Kidney (tissue), 14 donors: ENCODE measurements around the gene KRT7. TPM values are rescaled to one million over a fixed set of nuclear protein-coding genes. Genes with fewer than 3 reads are reported as not detected.

Source experiments
- DNase-seq, 5 donors: peaks; one replicate each; pipeline ENCODE4 v3.0.0-alpha.2; 2013 to 2020
- FAIRE-seq: peaks from 2 replicates; lab custom pipeline; 2012; peaks lifted over from hg19 to GRCh38; lab: Jason Lieb, UNC
- H3K27ac ChIP-seq, 2 donors: one replicate each; pipeline ENCODE4 v1.7.0; 2013; ENCODE audit warnings: low read depth in 2 of 2, low read length in 2 of 2, inconsistent platforms in 1 of 2
- H3K27me3 ChIP-seq: one replicate; pipeline ENCODE4 v1.7.1; 2013; ENCODE audit warnings: low read length, inconsistent platforms; ENCODE audit not compliant: control insufficient read depth, insufficient read depth
- H3K36me3 ChIP-seq, 3 donors: one replicate each; pipeline versions ENCODE4 v1.7.0 to v1.7.1; 2013; ENCODE audit warnings: low read length in 3 of 3, control low read depth in 1 of 3, inconsistent platforms in 1 of 3; ENCODE audit not compliant: insufficient read depth in 3 of 3, control insufficient read depth in 2 of 3
- H3K4me1 ChIP-seq, 3 donors: one replicate each; pipeline versions ENCODE4 v1.7.0 to v1.7.1; 2013; ENCODE audit warnings: low read length in 3 of 3, inconsistent platforms in 1 of 3, low read depth in 1 of 3; ENCODE audit not compliant: control insufficient read depth in 2 of 3, insufficient read depth in 2 of 3
- H3K4me3 ChIP-seq, 3 donors: one replicate each; pipeline versions ENCODE4 v1.7.0 to v1.8.1; 2013; ENCODE audit warnings: low read length in 3 of 3, control low read depth in 1 of 3, inconsistent platforms in 1 of 3
- H3K9ac ChIP-seq, 3 donors: one replicate each; pipeline versions ENCODE4 v1.7.0 to v1.7.1; 2013; ENCODE audit warnings: low read length in 3 of 3, control low read depth in 1 of 3, inconsistent platforms in 1 of 3
- H3K9me3 ChIP-seq, 3 donors: one replicate each; pipeline versions ENCODE4 v1.7.0 to v1.7.1; 2013; ENCODE audit warnings: low read length in 3 of 3, control low read depth in 1 of 3, inconsistent platforms in 1 of 3; ENCODE audit not compliant: control insufficient read depth in 2 of 3, insufficient read depth in 1 of 3
- intact Hi-C: fragments of 100-400 bp; cut with DNase I; formaldehyde crosslinking; loops from one replicate; pipeline ENCODE4 v1.11.1; 2022
- polyA plus RNA-seq: library from polyadenylated mRNA; stranded (reverse); fragments of 350-450 nt; fragmentation: Illumina TruSeq; extraction: RNeasy Lipid Tissue Mini Kit (QIAGEN cat#74804); gene quantifications from one replicate; pipeline ENCODE4 v1.2.3, GENCODE V29; 2014; ENCODE audit warnings: low read depth, low replicate concordance; ENCODE audit not compliant: insufficient read depth
- total RNA-seq: library from RNA; stranded (reverse); fragmentation: NEBNext Ultra II Directional; extraction: Animal tissue kit (Norgen Biotek cat#: 25700); gene quantifications from one replicate; pipeline ENCODE4 v1.2.1, GENCODE V29; 2021
- TF ChIP-seq, protein P1 (sequence below): IDR thresholded peaks from 3 replicates; pipeline ENCODE4 v1.5.1; 2012; ENCODE audit warnings: mild to moderate bottlenecking, moderate library complexity, borderline replicate concordance; ENCODE audit not compliant: insufficient read depth; ENCODE audit errors: extremely low read depth
- donor health status: control.
- donor health status: control.
- donor health status: control.
- donor health status: control.
- donor health status: control.
- donor health status: DM: yes; HTN: yes; CAD: no.
- donor health status: Normal renal cell carcinoma (clear cell type).

Gene KRT7
- total and polyA plus RNA-seq, 2 donors from 2014 or later, result 173 to 1,490 TPM

- Histone ChIP-seq H3K9ac (peak overlapping the region in 1 of 3 donors; percentile 7), H3K4me3 (no peak overlapping the region), H3K27ac (no peak overlapping the region), H3K9me3 (no peaks in the 10 kb centered on the region), H3K36me3 (no peaks in the 10 kb centered on the region), H3K4me1 (peaks cover 4 to 17% (median 6%) of the 10 kb centered on the region in 3 donors), H3K27me3 (no peaks in the 10 kb centered on the region)
- TF ChIP-seq, protein P1, sequence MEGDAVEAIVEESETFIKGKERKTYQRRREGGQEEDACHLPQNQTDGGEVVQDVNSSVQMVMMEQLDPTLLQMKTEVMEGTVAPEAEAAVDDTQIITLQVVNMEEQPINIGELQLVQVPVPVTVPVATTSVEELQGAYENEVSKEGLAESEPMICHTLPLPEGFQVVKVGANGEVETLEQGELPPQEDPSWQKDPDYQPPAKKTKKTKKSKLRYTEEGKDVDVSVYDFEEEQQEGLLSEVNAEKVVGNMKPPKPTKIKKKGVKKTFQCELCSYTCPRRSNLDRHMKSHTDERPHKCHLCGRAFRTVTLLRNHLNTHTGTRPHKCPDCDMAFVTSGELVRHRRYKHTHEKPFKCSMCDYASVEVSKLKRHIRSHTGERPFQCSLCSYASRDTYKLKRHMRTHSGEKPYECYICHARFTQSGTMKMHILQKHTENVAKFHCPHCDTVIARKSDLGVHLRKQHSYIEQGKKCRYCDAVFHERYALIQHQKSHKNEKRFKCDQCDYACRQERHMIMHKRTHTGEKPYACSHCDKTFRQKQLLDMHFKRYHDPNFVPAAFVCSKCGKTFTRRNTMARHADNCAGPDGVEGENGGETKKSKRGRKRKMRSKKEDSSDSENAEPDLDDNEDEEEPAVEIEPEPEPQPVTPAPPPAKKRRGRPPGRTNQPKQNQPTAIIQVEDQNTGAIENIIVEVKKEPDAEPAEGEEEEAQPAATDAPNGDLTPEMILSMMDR, result no peak
- DNase-seq (peak in 1 of 5 donors; percentile 48), FAIRE-seq (no peak)
- intact Hi-C loops, result no loop called here
These were observed 43.5 kb upstream of the KRT7 start for GRCh38 chr12:52189376-52190174.

DNA sequence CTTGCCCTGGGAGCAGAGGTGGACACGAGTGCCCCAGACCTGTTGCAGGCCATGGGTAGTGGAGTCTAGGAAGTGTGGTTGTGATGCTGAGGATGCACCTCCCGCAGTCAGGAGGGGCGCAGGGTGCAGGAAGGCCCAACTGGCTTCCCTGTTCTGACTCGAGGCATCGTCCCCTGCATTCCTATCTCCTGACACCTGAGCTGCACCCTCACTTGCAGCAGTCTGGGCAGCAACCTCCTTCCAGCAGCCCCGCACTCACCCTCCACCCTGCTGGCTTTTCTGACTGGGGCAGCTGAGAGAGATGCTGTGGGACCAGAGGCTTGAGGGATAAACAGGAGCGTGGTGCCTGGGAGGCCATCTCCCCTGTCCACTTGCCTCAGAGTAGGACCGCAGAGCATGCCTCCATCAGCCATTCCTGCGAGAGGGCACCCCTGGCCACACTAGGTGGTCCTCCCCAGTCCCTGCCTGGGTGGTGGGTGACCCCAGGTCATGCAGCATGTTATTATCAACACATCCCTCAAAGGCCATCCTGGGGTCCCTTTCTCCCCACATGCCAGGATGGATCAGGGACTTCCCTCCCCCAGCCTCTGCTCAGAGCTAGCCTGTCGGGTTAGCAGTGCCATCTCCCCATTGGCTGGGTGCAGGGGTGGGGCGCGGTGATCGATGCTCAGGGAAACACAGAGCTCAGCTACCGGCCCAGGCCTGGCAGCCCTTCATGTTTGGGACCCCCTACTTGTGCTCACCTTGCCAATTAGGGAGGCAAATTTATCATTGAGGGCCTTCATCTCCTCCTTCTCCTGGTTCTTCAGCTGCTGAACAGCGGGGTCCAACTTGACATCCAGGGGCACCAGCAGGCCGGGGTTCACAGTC, 41.9 kb upstream of the KRT7 start:
- intact Hi-C loops, result no loop called here
- DNase-seq (no peak), FAIRE-seq (no peak)
- TF ChIP-seq, protein P1, result no peak
- peak overlapping the region; percentile 67 to 81 for H3K27ac ChIP-seq
- peaks cover 3 to 22% (median 6%) of the 10 kb centered on the region in 3 donors for H3K4me1 ChIP-seq
- no peaks in the 10 kb centered on the region for H3K27me3 ChIP-seq
- H3K9ac ChIP-seq, result peak overlapping the region in 1 of 3 donors; percentile 40
- H3K4me3 ChIP-seq, result no peak overlapping the region
- H3K36me3 ChIP-seq, result no peaks in the 10 kb centered on the region
- H3K9me3 ChIP-seq, result no peaks in the 10 kb centered on the region

DNA sequence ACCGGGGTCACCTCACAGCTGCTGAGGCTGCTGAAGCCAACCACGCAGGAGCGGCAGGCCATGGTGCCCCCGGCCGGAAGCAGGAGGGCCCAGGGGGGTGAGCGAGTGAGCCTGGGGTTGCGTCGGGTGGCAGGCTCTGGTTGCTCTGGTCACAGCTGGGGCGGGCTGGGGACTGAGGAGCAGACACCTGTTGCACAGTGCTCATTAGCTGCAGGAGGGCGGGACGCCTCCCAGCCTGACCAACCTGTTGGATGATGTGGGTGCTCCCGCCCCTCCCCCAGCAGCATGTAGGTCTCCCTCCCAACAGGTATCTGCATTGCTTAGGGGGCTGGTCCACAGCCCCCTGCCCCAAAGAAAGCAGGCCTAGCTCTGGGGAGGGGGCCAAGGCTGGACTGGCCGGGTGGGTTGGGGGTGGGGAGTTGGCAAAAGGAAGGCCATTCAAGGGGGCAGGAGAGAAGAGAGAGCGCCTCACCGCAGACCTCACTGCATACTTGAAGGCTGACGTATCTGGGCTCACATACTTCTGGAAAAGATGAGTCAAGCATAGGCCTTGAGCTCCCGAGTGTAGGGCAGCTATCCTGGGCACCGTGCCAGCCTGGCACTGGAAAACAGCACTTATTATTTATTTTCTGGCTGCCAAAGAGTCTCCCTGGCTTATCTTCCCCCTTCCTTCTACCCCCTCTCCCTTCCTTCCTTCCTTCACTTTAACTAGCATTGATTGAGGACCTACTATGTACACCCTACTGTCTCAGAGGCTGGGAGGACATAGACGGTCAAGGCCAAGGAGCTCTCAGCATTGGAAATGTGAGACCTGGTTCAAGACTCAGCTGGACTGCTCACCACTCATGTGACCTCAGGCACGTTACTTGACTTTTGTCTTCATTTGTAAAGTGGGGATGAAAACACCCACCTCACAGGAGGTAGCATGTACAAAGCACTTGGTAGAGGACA, 40.9 kb upstream of the KRT7 start, which contains the start of gene KRT80:
Gene KRT80, minus strand, starts transcription at position 174 of the 951 bp plus-strand sequence. Its CDS starts 112 bp downstream, at position 62.
- H3K27me3 ChIP-seq, result no peaks in the 10 kb centered on the region
- DNase-seq (peak; percentile 68 to 96 (median 81)), FAIRE-seq (no peak)
- TF ChIP-seq, protein P1, result no peak
- intact Hi-C loops, result no loop called here
- H3K9ac ChIP-seq, result peak within 1 kb of the TSS in 1 of 3 donors; percentile 40
- H3K9me3 ChIP-seq, result no peaks in the 10 kb centered on the region
- H3K4me3 ChIP-seq, result no peak within 1 kb of the TSS
- H3K27ac ChIP-seq, result peak within 1 kb of the TSS; percentile 71 to 81
- H3K36me3 ChIP-seq, result no peaks in the 10 kb centered on the region
- H3K4me1 ChIP-seq, result peaks cover 3 to 20% (median 6%) of the 10 kb centered on the region in 3 donors
